Activated CD8-positive, alpha-beta T cell treated with anti-CD3 and anti-CD28 coated beads for 36 hours (primary cell): Measurements from ENCODE around the gene MAN2A1. TPM values are rescaled to one million over a fixed set of nuclear protein-coding genes. Genes with fewer than 3 reads are reported as not detected.

Source experiments
- ATAC-seq: fragments of 200-7000 bp; cut with Tn5 transposase; one replicate; pipeline ENCODE4 v1.10.0; 2021; ENCODE audit warnings: mild to moderate bottlenecking, moderate library complexity
- CTCF ChIA-PET: fragments of 350-600 bp; sonication (Branson Sonifier 250); formaldehyde crosslinking; loops from one replicate; lab custom pipeline; 2021; ENCODE audit warnings: antibody characterized with exemption; lab: Charles Lee
- POLR2A ChIA-PET: fragments of 350-600 bp; sonication (Branson Sonifier 250); formaldehyde crosslinking; loops from one replicate; lab custom pipeline; 2021; ENCODE audit warnings: antibody characterized with exemption; lab: Charles Lee
- DNase-seq: peaks from one replicate; pipeline ENCODE4 v3.0.0-alpha.2; 2020
- H3K27ac Mint-ChIP-seq: one replicate; pipeline ENCODE4 v1.8.0; 2021; ENCODE audit warnings: mild to moderate bottlenecking, mixed read lengths
- H3K27me3 Mint-ChIP-seq: one replicate; pipeline ENCODE4 v1.8.0; 2021; ENCODE audit warnings: mixed read lengths
- H3K36me3 Mint-ChIP-seq: one replicate; pipeline ENCODE4 v1.8.0; 2021; ENCODE audit warnings: low read depth, mixed read lengths
- H3K4me1 Mint-ChIP-seq: one replicate; pipeline ENCODE4 v1.8.0; 2021; ENCODE audit warnings: low read depth, mixed read lengths
- H3K4me3 Mint-ChIP-seq: one replicate; pipeline ENCODE4 v1.8.0; 2021; ENCODE audit warnings: mild to moderate bottlenecking, moderate library complexity, mixed read lengths
- H3K9me3 Mint-ChIP-seq: one replicate; pipeline ENCODE4 v1.8.0; 2021; ENCODE audit warnings: mixed read lengths
- CTCF ChIP-seq: fragments of 200-600 bp; IDR thresholded peaks from one replicate; pipeline ENCODE4 v1.8.0; 2022; ENCODE audit warnings: antibody characterized with exemption, mild to moderate bottlenecking
- intact Hi-C: fragments of 100-400 bp; cut with micrococcal nuclease; formaldehyde crosslinking; loops from one replicate; pipeline ENCODE4 v1.10.0; 2022
- total RNA-seq, 2 experiments: library from RNA; stranded (reverse); gene quantifications; one replicate each; pipeline ENCODE4 v1.2.3, GENCODE V29; 2021

MAN2A1 gene
- total RNA-seq, 2 experiments from 2014 or later, result 29.9 to 30.6 TPM

DNA sequence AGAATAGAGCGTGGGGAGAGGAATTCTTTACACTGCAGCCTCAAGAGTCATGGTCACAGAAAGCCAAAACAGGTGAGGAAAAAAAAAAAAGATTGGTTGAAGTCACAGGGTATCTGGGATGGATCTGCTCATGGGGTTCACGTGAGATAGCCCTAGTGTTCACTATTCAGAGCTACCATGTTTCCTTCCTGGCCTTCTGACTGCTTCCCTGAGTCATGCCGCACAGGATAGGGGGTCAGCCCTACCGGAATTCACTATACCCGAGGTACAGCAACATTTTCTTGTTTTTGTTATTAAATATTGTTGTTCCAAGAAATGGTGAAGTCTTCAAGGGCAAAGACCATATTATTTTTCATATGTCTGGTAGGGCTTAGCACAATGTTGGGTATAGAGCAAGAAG, 21.5 kb upstream of the MAN2A1 start:
- Mint-ChIP-seq H3K4me3 (no peak overlapping the region), H3K27ac (no peak overlapping the region), H3K36me3 (no peaks in the 10 kb centered on the region), H3K27me3 (no peaks in the 10 kb centered on the region), H3K9me3 (no peaks in the 10 kb centered on the region), H3K4me1 (no peaks in the 10 kb centered on the region)
- intact Hi-C loops, result no loop called here
- TF ChIP-seq CTCF, result no peak
- CTCF ChIA-PET, result interaction anchor here (1.2 kb wide), 1 partner anchor 77 kb away, joined by 4 read pairs; no protein-coding TSS in a partner anchor
- ATAC-seq (no peak), DNase-seq (no peak)
- POLR2A ChIA-PET, result no interaction called here

GRCh38 chr5:109668668-109669422, 20.9 kb upstream of the MAN2A1 start:
- Mint-ChIP-seq H3K27ac (no peak overlapping the region), H3K27me3 (peaks cover 1% of the 10 kb centered on the region), H3K36me3 (no peaks in the 10 kb centered on the region), H3K9me3 (no peaks in the 10 kb centered on the region), H3K4me3 (no peak overlapping the region), H3K4me1 (no peaks in the 10 kb centered on the region)
- no peak for DNase-seq
- intact Hi-C loops, result no loop called here
- ChIA-PET POLR2A (no interaction called here), CTCF (interaction anchor here (1.2 kb wide), 1 partner anchor 78 kb away, joined by 4 read pairs; no protein-coding TSS in a partner anchor)
- no peak for ATAC-seq
- no peak for TF ChIP-seq CTCF

DNA sequence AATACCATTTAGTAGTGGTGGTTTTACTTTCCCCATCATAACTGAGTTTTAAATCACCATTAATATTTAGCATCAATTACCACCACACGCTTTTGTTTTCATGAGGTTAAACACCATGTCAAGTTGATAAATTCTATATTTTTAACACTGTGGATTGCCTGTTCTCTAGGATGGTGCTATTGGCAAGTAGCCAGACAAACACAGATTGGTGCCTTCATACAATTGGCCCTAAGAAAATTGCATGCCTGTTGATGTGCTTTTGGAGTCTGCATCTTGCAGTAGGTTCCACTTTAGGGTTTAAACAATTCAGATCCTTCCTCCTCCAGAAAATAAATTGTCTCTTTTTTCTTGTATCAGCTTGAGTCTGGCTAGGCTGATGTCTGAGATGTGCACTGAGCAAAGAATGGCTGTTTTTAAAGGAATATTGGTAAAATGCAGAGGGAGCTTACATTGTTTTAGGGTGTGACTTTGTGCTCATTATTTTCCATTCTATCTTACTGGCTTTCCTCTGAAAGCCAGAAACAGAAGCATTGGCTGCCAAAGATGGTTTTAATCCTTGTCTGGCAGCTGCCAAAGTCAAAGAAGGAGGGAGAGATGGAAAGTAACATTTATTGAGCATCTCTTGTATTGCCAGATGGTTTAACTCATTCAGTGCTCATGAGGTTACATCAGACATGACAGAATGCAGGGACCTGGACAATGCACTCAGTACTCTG, 19.6 kb upstream of the MAN2A1 start:
- Mint-ChIP-seq H3K4me3 (no peak overlapping the region), H3K36me3 (no peaks in the 10 kb centered on the region)
- CTCF ChIA-PET, result no interaction called here

DNA sequence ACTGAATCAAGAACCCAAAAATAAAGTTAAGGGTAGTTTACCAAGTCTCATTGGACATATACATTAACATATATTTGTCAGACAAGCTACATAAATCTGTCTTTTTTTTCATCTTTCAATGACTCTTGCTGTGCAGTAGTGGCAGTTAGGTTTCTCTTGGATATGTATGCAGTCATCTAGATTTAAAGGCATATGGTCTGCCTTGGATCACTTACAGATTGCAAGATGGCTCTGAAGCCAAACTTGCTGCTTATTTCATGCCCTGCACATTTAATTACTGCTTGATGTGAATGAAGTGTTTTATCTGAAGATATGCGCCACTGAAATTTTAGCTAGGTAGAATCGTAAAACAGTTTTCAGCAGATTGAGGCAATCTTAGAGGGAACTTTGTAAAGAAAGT, 18.6 kb upstream of the MAN2A1 start:
- H3K4me1 Mint-ChIP-seq, result no peaks in the 10 kb centered on the region
- intact Hi-C loops, result no loop called here
- CTCF ChIA-PET, result no interaction called here
- H3K9me3 Mint-ChIP-seq, result no peaks in the 10 kb centered on the region
- no peak overlapping the region for H3K4me3 Mint-ChIP-seq
- no peaks in the 10 kb centered on the region for H3K36me3 Mint-ChIP-seq
- DNase-seq (no peak), ATAC-seq (no peak)
- TF ChIP-seq CTCF, result no peak
- H3K27ac Mint-ChIP-seq, result no peak overlapping the region
- H3K27me3 Mint-ChIP-seq, result peaks cover 6% of the 10 kb centered on the region
- POLR2A ChIA-PET, result interaction anchor here (1.0 kb wide), 1 partner anchor 18 kb away, joined by 3 read pairs; the partner anchor contains the start of gene MAN2A1

More for the DNA sequence above, 19.6 kb upstream of the MAN2A1 start:
- DNase-seq (no peak), ATAC-seq (no peak)
- TF ChIP-seq CTCF, result no peak
- H3K27me3 Mint-ChIP-seq, result peaks cover 3% of the 10 kb centered on the region
- POLR2A ChIA-PET, result no interaction called here
- H3K4me1 Mint-ChIP-seq, result no peaks in the 10 kb centered on the region
- intact Hi-C loops, result no loop called here
- H3K9me3 Mint-ChIP-seq, result no peaks in the 10 kb centered on the region
- H3K27ac Mint-ChIP-seq, result no peak overlapping the region

DNA sequence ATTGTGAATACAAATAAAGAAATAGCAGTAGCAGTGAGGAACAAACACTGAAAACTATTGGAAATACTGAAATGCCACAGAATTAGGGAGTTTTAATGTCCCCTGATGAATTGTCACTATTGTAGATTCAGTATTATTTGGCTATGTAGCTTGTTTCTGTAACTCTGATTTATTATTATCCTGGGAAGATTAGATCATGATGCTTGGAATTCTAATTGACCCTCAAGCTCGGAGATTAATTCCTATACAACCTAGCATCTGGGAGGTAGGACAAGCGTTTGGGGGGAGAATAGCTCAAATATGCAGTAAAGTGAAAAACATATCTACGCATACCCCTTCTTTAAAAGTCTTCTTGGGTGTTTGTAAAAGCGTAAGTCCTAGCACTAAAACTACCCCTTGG, 15.1 kb upstream of the MAN2A1 start:
- Mint-ChIP-seq H3K9me3 (no peaks in the 10 kb centered on the region), H3K4me1 (no peaks in the 10 kb centered on the region), H3K36me3 (no peaks in the 10 kb centered on the region), H3K4me3 (no peak overlapping the region), H3K27ac (no peak overlapping the region), H3K27me3 (peaks cover 6% of the 10 kb centered on the region)
- DNase-seq, result no peak
- no peak for ATAC-seq
- ChIA-PET POLR2A (no interaction called here), CTCF (interaction anchor here (0.9 kb wide), 1 partner anchor 15 kb away, joined by 3 read pairs; the partner anchor contains the start of gene MAN2A1)
- intact Hi-C loops, result no loop called here
- no peak for TF ChIP-seq CTCF
